Mesodermal cell (in vitro differentiated cells): ENCODE data around the gene COTL1.
A peak's percentile ranks its signal among the peaks of the same experiment; 100 is the strongest.

Experiments used
- H3K27ac ChIP-seq: 2 replicates; pipeline ENCODE4 v1.7.0; 2013; ENCODE audit warnings: mild to moderate bottlenecking, low read depth, low read length, moderate library complexity; ENCODE audit not compliant: severe bottlenecking
- H3K36me3 ChIP-seq: 2 replicates; pipeline ENCODE4 v1.7.1; 2013; ENCODE audit warnings: mild to moderate bottlenecking, low read length, moderate library complexity; ENCODE audit not compliant: control insufficient read depth, insufficient read depth
- H3K4me1 ChIP-seq: one replicate; pipeline ENCODE4 v1.7.1; 2013; ENCODE audit warnings: mild to moderate bottlenecking, low read length; ENCODE audit not compliant: insufficient read depth, control insufficient read depth, poor library complexity, severe bottlenecking
- H3K4me3 ChIP-seq: 2 replicates; pipeline ENCODE4 v1.7.0; 2013; ENCODE audit warnings: low read length, control low read depth, mild to moderate bottlenecking; ENCODE audit not compliant: insufficient read depth, poor library complexity, severe bottlenecking; ENCODE audit errors: extremely low read depth
- H3K9me3 ChIP-seq: 2 replicates; pipeline ENCODE4 v1.7.1; 2013; ENCODE audit warnings: mild to moderate bottlenecking, low read length, moderate library complexity; ENCODE audit not compliant: control insufficient read depth
- WGBS, 2 experiments: methylation state at CpG; one replicate each; pipeline ENCODE4 v1.1.5; 2013; ENCODE audit warnings: missing lambda C conversion rate in 2 of 2; ENCODE audit not compliant: insufficient coverage in 2 of 2; 5-methylcytosine and 5-hydroxymethylcytosine counted together

The COTL1 gene

GRCh38 chr16:84656649-84657048 is 38.8 kb upstream of the COTL1 start:
- 94 to 97% methylated on average over 21 of the region's 22 CpGs for WGBS, 2 experiments
- H3K27ac ChIP-seq = no peak overlapping the region
- no peaks in the 10 kb centered on the region for H3K9me3 ChIP-seq
- H3K4me3 ChIP-seq = no peak overlapping the region
- no peaks in the 10 kb centered on the region for H3K4me1 ChIP-seq
- peaks cover 64% of the 10 kb centered on the region for H3K36me3 ChIP-seq

- no peak overlapping the region for H3K27ac ChIP-seq
- H3K36me3 ChIP-seq = peaks cover 57% of the 10 kb centered on the region
- no peak overlapping the region for H3K4me3 ChIP-seq
- 72 to 82% methylated on average over 6 of the region's 6 CpGs for WGBS, 2 experiments
- no peaks in the 10 kb centered on the region for H3K9me3 ChIP-seq
- H3K4me1 ChIP-seq = peaks cover 2% of the 10 kb centered on the region
Measured at GRCh38 chr16:84654998-84655397, 37.1 kb upstream of the COTL1 start.

DNA sequence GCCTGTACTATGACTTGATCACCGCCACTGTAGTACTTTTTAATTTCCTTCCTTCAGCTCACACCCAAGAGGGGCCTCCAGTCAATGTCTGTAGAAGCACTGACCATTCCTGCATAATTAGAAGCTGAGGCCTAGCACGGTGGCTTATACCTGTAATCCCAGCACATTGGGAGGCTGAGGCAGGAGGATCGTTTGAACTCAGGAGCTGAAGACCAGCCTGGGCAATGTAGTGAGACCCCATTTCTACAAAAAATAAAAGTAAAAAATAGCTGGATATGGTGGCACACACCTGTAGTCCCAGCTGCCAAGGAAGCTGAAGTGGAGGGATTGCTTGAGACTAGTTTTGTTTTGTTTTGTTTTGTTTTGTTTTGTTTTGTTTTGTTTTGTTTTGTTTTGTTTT is 36.4 kb upstream of the COTL1 start:
- Histone ChIP-seq H3K36me3 (peaks cover 49% of the 10 kb centered on the region), H3K4me1 (peaks cover 6% of the 10 kb centered on the region), H3K27ac (no peak overlapping the region), H3K4me3 (no peak overlapping the region), H3K9me3 (no peaks in the 10 kb centered on the region)
- WGBS, 2 experiments = 90 to 100% methylated on average over 2 to 3 of the region's 3 CpGs

DNA sequence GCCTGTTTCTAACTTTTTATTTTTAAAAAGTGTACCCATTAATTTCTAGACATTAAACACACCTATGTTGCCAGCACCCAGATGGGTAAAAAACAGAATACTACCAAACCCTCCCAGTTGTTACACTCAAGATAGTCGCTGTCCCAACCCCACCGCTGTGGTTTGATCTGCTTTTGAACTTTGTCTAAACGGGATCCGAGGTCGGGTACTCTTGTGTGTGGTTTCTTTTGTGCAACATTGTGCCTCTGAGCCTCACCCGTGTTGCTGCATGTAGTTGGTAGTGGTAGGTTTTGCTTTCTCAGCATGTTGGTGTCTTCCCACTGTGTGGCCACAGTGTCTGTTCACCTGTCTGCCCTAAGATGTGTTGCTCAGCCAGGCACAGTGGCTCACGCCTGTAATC is 34.7 kb upstream of the COTL1 start:
- H3K27ac ChIP-seq = no peak overlapping the region
- H3K4me1 ChIP-seq = peaks cover 7% of the 10 kb centered on the region
- no peaks in the 10 kb centered on the region for H3K9me3 ChIP-seq
- peaks cover 33% of the 10 kb centered on the region for H3K36me3 ChIP-seq
- WGBS, 2 experiments = 92 to 93% methylated on average over 2 of the region's 7 CpGs
- H3K4me3 ChIP-seq = no peak overlapping the region

GRCh38 chr16:84650062-84650991 is 32.4 kb upstream of the COTL1 start:
- H3K27ac ChIP-seq = no peak overlapping the region
- H3K4me1 ChIP-seq = peaks cover 7% of the 10 kb centered on the region
- WGBS, 2 experiments = 86 to 95% methylated on average over 13 to 17 of the region's 20 CpGs
- H3K36me3 ChIP-seq = peaks cover 21% of the 10 kb centered on the region
- no peaks in the 10 kb centered on the region for H3K9me3 ChIP-seq
- H3K4me3 ChIP-seq = no peak overlapping the region

GRCh38 chr16:84649511-84649861 is 31.6 kb upstream of the COTL1 start:
- Histone ChIP-seq H3K4me3 (peak overlapping the region; percentile 58), H3K27ac (no peak overlapping the region), H3K9me3 (no peaks in the 10 kb centered on the region), H3K4me1 (peaks cover 7% of the 10 kb centered on the region), H3K36me3 (peaks cover 21% of the 10 kb centered on the region)
- WGBS, 2 experiments = 25 to 38% methylated on average over 3 to 10 of the region's 11 CpGs

DNA sequence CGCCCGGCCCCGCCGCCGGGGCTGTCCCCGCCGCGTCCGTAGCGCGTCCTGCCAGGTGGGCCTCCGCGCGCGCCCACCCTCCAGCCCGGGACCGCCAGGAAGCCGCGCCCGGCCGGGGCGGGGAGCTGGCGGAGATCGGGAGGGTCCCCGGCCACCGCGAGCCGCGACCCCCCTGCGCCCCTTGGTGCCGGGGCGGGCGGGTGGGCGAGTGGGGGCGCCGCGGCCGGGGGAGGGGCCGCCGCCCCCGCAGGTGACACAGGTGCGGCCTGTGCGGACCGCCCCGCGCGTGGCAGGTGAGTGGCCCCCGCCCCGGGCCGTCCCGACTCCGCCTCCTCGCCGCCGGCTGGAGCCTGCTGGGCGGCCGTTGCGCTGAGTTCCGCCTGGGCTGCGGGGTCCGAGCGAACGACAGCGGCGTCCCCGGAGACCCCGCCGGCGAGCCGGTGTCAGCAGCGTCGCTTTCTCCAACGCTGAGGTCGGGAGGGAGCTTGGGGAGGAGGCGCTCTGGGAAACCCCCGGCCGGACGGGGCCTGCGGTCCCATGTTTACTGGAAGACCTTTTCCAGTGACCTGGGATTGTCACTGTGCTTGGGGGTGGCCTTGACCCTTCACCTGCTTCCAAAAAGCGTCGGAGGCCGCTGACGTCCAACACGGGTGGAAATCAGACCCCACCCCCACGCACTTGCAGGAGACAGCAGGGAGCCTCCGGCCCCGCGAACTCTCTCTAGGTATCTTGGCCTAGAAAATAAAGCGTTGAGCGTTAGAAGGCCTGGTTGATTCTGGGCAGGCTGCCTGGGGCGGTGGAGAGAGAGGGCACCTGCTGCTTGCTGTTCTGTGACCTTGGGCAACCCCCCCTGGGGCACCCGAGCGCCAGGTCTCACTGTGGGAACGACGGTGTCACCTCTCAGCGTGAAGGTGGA is 31.0 kb upstream of the COTL1 start:
- H3K27ac ChIP-seq = no peak overlapping the region

GRCh38 chr16:84647828-84648594 is 30.1 kb upstream of the COTL1 start, which contains the start of gene KLHL36:
KLHL36 (plus strand) TSS chr16:84648511; CDS start chr16:84650868, 2,357 bp downstream.
- Histone ChIP-seq H3K4me3 (peak within 1 kb of the TSS; percentile 58), H3K36me3 (peaks cover 11% of the 10 kb centered on the region), H3K4me1 (peaks cover 9% of the 10 kb centered on the region), H3K9me3 (no peaks in the 10 kb centered on the region), H3K27ac (no peak within 1 kb of the TSS)
- WGBS, 2 experiments = 2 to 4% methylated on average over 23 to 68 of the region's 77 CpGs

More for the DNA sequence above, 31.0 kb upstream of the COTL1 start:
- Histone ChIP-seq H3K9me3 (no peaks in the 10 kb centered on the region), H3K4me3 (peak overlapping the region; percentile 58), H3K36me3 (peaks cover 15% of the 10 kb centered on the region), H3K4me1 (peaks cover 7% of the 10 kb centered on the region)
- 2 to 3% methylated on average over 55 to 64 of the region's 96 CpGs for WGBS, 2 experiments

DNA sequence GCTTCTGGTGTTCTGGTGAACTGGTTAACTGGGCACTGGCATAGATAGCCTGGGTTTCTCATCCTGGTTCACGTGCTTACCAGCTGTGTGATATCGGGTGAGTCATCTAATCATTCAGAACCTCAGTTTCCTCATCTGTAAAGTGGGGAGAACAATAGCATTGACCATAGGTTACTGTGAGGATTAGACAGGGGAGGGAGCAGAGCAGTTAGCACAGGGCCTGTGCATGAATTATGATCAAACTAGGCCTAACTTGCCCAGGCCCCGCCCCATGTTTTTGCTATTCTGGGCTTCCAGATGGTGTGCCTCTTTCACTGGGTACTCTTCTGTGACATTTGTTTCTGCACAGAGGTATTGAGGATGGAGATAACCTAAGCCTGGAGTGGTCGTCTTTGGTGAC is 25.8 kb upstream of the COTL1 start:
- Histone ChIP-seq H3K4me3 (no peak overlapping the region), H3K9me3 (no peaks in the 10 kb centered on the region), H3K36me3 (no peaks in the 10 kb centered on the region), H3K27ac (no peak overlapping the region), H3K4me1 (peaks cover 10% of the 10 kb centered on the region)
- WGBS, 2 experiments = 89 to 95% methylated on average over 4 of the region's 4 CpGs

GRCh38 chr16:84643180-84643583 is 25.3 kb upstream of the COTL1 start:
- Histone ChIP-seq H3K4me1 (peaks cover 10% of the 10 kb centered on the region), H3K36me3 (no peaks in the 10 kb centered on the region), H3K9me3 (no peaks in the 10 kb centered on the region), H3K27ac (peak overlapping the region; percentile 24), H3K4me3 (no peak overlapping the region)
- 74 to 91% methylated on average over 6 to 7 of the region's 8 CpGs for WGBS, 2 experiments
